Stomach (tissue), 9 donors: ENCODE results near the gene IGHMBP2. TPM values are rescaled to one million over a fixed set of nuclear protein-coding genes. Genes with fewer than 3 reads are reported as not detected.
"Not testable (repeated sequence)": the region's sequence is repeated elsewhere in the genome, so short reads cannot be mapped to it uniquely, and the experiment has no call there.

Source experiments
- DNase-seq, 2 donors: peaks; one replicate each; pipeline versions ENCODE4 v3.0.0 to v3.0.0-alpha.2; 2013 to 2019
- H3K27ac ChIP-seq, 5 donors: fragments of 200-600 bp in 4 of 5; sonication (generic) in 4 of 5; one replicate each; pipeline ENCODE4 v1.5.1; 2013 to 2019; ENCODE audit warnings: mild to moderate bottlenecking in 1 of 5, moderate library complexity in 1 of 5
- H3K27me3 ChIP-seq, 3 donors: fragments of 200-600 bp; sonication (generic); one replicate each; pipeline ENCODE4 v1.5.1; 2017 to 2019; ENCODE audit warnings: mixed run types in 1 of 3
- H3K36me3 ChIP-seq, 4 donors: fragments of 200-600 bp; sonication (generic); 1 replicate in 3 of 4; 2 replicates in 1 of 4; pipeline ENCODE4 v1.5.1; 2016 to 2019
- H3K4me1 ChIP-seq, 4 donors: fragments of 200-600 bp; sonication (generic); one replicate each; pipeline ENCODE4 v1.5.1; 2016 to 2019
- H3K4me3 ChIP-seq, 4 donors: fragments of 200-600 bp; sonication (generic) in 3 of 4; one replicate each; pipeline ENCODE4 v1.5.1; 2016 to 2019; ENCODE audit warnings: mild to moderate bottlenecking in 1 of 4
- H3K9me3 ChIP-seq, 4 donors: fragments of 200-600 bp; sonication (generic); one replicate each; pipeline ENCODE4 v1.5.1; 2016 to 2019
- CTCF ChIP-seq, 7 experiments: fragments of 450-650 bp in 4 of 7; fragments of 200-600 bp in 3 of 7; sonication (generic) in 3 of 7; IDR thresholded peaks; one replicate each; pipeline ENCODE4 v1.5.1; 2016 to 2019; ENCODE audit warnings: antibody characterized with exemption in 7 of 7, control low read depth in 2 of 7, mild to moderate bottlenecking in 1 of 7
- EP300 ChIP-seq: sonication (generic); formaldehyde crosslinking; IDR thresholded peaks from one replicate; pipeline ENCODE4 v1.6.1; 2017; ENCODE audit warnings: antibody characterized with exemption
- POLR2A ChIP-seq, 4 donors: fragments of 450-650 bp; IDR thresholded peaks; one replicate each; pipeline ENCODE4 v1.6.1; 2016; ENCODE audit warnings: antibody characterized with exemption in 4 of 4, control low read depth in 2 of 4, mild to moderate bottlenecking in 1 of 4, moderate library complexity in 1 of 4
- POLR2AphosphoS5 ChIP-seq, 3 donors: sonication (generic); formaldehyde crosslinking; IDR thresholded peaks; one replicate each; pipeline ENCODE4 v1.6.1; 2016; ENCODE audit warnings: antibody characterized with exemption in 3 of 3
- WGBS, 5 donors: extraction: QIAGEN DNeasy Blood & Tissue Kit in 3 of 5; methylation state at CpG; one replicate each; pipeline versions ENCODE4 v1.1.5 to v1.1.7; 2013 to 2018; 5-methylcytosine and 5-hydroxymethylcytosine counted together
- intact Hi-C: fragments of 100-400 bp; cut with DNase I; formaldehyde crosslinking; loops from one replicate; pipeline ENCODE4 v1.15.1; 2023; ENCODE audit warnings: low total_unique reads
- polyA plus RNA-seq, 3 donors: library from polyadenylated mRNA; stranded (reverse); fragments of 200-250 nt; gene quantifications; one replicate each; pipeline ENCODE4 v1.2.3, GENCODE V29; 2013
- total RNA-seq, 5 donors: library from RNA; depleted of rRNA; stranded (reverse); fragments of >200 nt; gene quantifications; one replicate each; pipeline versions ENCODE4 v1.1.0 to v1.2.3, GENCODE V29; 2014 to 2016
- donor health status: healthy with polysubstance abuse.
- donor health status: Bipolar disorder and iron deficiency.
- donor health status: healthy.

The IGHMBP2 gene
- total and polyA plus RNA-seq, 8 donors, result 8.8 to 133 (median 13.7) TPM

GRCh38 chr11:68973219-68973618 is 69.5 kb downstream of the IGHMBP2 start:
- Histone ChIP-seq H3K27ac (no peak overlapping the region), H3K4me3 (no peak overlapping the region), H3K36me3 (no peaks in the 10 kb centered on the region), H3K4me1 (no peaks in the 10 kb centered on the region), H3K27me3 (peaks cover 0 to 22% (median 0%) of the 10 kb centered on the region in 3 donors), H3K9me3 (no peaks in the 10 kb centered on the region)
- DNase-seq, result no peak
- no peak for TF ChIP-seq EP300
- intact Hi-C loops, result no loop called here
- WGBS, 5 donors, result 51 to 70% (median 64%) methylated on average over 4 of the region's 4 CpGs

- H3K4me1 ChIP-seq, intact Hi-C loops, H3K9me3 ChIP-seq, H3K27ac ChIP-seq, H3K4me3 ChIP-seq, H3K36me3 ChIP-seq, DNase-seq: not testable (repeated sequence)
- 87 to 97% (median 92%) methylated on average over 9 to 12 of the region's 12 CpGs for WGBS, 5 donors
- peaks cover 0 to 18% (median 0%) of the 10 kb centered on the region in 3 donors for H3K27me3 ChIP-seq
Observed at GRCh38 chr11:68973706-68974105, 70.0 kb downstream of the IGHMBP2 start.

GRCh38 chr11:68974421-68975194 is 70.9 kb downstream of the IGHMBP2 start:
- WGBS, 5 donors, result 92 to 96% (median 95%) methylated on average over 9 to 23 of the region's 23 CpGs
- DNase-seq, result no peak
- H3K4me3 ChIP-seq, result no peak overlapping the region
- no peaks in the 10 kb centered on the region for H3K4me1 ChIP-seq
- no peak overlapping the region for H3K27ac ChIP-seq
- H3K9me3 ChIP-seq, result no peaks in the 10 kb centered on the region
- TF ChIP-seq POLR2AphosphoS5 (IDR thresholded peaks at IDR 0.05) (no peak), POLR2A (IDR thresholded peaks at IDR 0.05) (no peak)
- peaks cover 0 to 15% (median 0%) of the 10 kb centered on the region in 3 donors for H3K27me3 ChIP-seq
- intact Hi-C loops, result no loop called here
- no peaks in the 10 kb centered on the region for H3K36me3 ChIP-seq

- no peak overlapping the region for H3K4me3 ChIP-seq
- intact Hi-C loops, result no loop called here
- DNase-seq, result no peak
- peaks cover 0 to 18% (median 0%) of the 10 kb centered on the region in 3 donors for H3K27me3 ChIP-seq
- TF ChIP-seq CTCF (IDR thresholded peaks at IDR 0.05), result no peak
- TF ChIP-seq EP300, result no peak
- no peak for TF ChIP-seq POLR2AphosphoS5 (IDR thresholded peaks at IDR 0.05)
- no peak for TF ChIP-seq POLR2A (IDR thresholded peaks at IDR 0.05)
- WGBS, 5 donors, result 50 to 61% (median 55%) methylated on average over 4 of the region's 4 CpGs
- no peaks in the 10 kb centered on the region for H3K9me3 ChIP-seq
- no peak overlapping the region for H3K27ac ChIP-seq
- H3K36me3 ChIP-seq, result no peaks in the 10 kb centered on the region
- no peaks in the 10 kb centered on the region for H3K4me1 ChIP-seq
Observed at GRCh38 chr11:68976095-68976494, 72.4 kb downstream of the IGHMBP2 start.

GRCh38 chr11:68976563-68976962 is 72.9 kb downstream of the IGHMBP2 start:
- 61 to 76% (median 65%) methylated on average over 3 to 4 of the region's 4 CpGs for WGBS, 5 donors
- H3K9me3 ChIP-seq, result no peaks in the 10 kb centered on the region
- no peak for TF ChIP-seq POLR2AphosphoS5 (IDR thresholded peaks at IDR 0.05)
- TF ChIP-seq POLR2A (IDR thresholded peaks at IDR 0.05), result no peak
- TF ChIP-seq EP300, result no peak
- no peak for TF ChIP-seq CTCF (IDR thresholded peaks at IDR 0.05)
- no peak for DNase-seq
- intact Hi-C loops, result no loop called here
- H3K27me3 ChIP-seq, result peaks cover 0 to 13% (median 0%) of the 10 kb centered on the region in 3 donors
- no peaks in the 10 kb centered on the region for H3K36me3 ChIP-seq
- no peaks in the 10 kb centered on the region for H3K4me1 ChIP-seq
- H3K27ac ChIP-seq, result no peak overlapping the region
- H3K4me3 ChIP-seq, result no peak overlapping the region
